ENCODE data around the gene HCFC1R1.
A peak's percentile ranks its signal among the peaks of the same experiment; 100 is the strongest.

The HCFC1R1 gene

GRCh38 chr16:3023669-3024478 is at the start of gene HCFC1R1, which contains the start of gene THOC6:
Gene HCFC1R1, minus strand, starts transcription at chr16:3023942. Its CDS starts 1 bp downstream, at chr16:3023941.
Gene THOC6, plus strand, starts transcription at chr16:3024035. Its CDS starts 292 bp downstream, at chr16:3024327.
- peaks cover 27% of the 10 kb centered on the region for H3K4me1 ChIP-seq (ENCODE audit: control insufficient read depth, insufficient read depth, low read length)
- H3K36me3 ChIP-seq (ENCODE audit: control insufficient read depth in 2 of 2, insufficient read depth in 1 of 2, low read length in 2 of 2), result peaks cover 0 to 22% of the 10 kb centered on the region in 2 experiments; a peak in 1 of 3 replicates
- POLR2A ChIA-PET, result interaction anchor here (0.5 to 11.9 kb wide), 11 partner anchors 9 to 489 kb away, joined by 3 to 247 read pairs (median 4); partner anchors contain the start of gene PKMYT1
- CTCF ChIA-PET, result interaction anchor here (0.6 to 4.1 kb wide), 7 partner anchors 7 to 1921 kb away, joined by 3 to 41 read pairs (median 3); no protein-coding TSS in a partner anchor
- no peaks in the 10 kb centered on the region for H3K9me3 ChIP-seq (ENCODE audit: control insufficient read depth, insufficient read depth, low read depth, low read length)
- peak within 1 kb of the TSS; percentile 72 for H3K4me3 ChIP-seq (ENCODE audit: low read depth, low read length)
- peak within 1 kb of the TSS; percentile 85 for H3K27ac ChIP-seq (ENCODE audit: extremely low read depth, low read depth, low read length)
- TF ChIP-seq ZSCAN30 (tag by site-specific recombination; IDR thresholded peaks at IDR 0.05), result peak; percentile 40
- TF ChIP-seq SP7 (tag by site-specific recombination; IDR thresholded peaks at IDR 0.05), result peak; percentile 71
- TF ChIP-seq ZNF211 (tag by site-specific recombination; IDR thresholded peaks at IDR 0.05; ENCODE audit: low read depth), result no peak
- TF ChIP-seq ZNF366 (tag by site-specific recombination; conservative IDR thresholded peaks at IDR 0.05), result no peak
- TF ChIP-seq ZNF658 (tag by site-specific recombination; IDR thresholded peaks at IDR 0.05), result no peak
- TF ChIP-seq ELK4 (IDR thresholded peaks at IDR 0.05; ENCODE audit: borderline replicate concordance, low read depth, low read length), result no peak
- no peak for TF ChIP-seq ZNF521 (tag by site-specific recombination; IDR thresholded peaks at IDR 0.05)
- peak; percentile 23; the same call in 1 of the 2 replicates for TF ChIP-seq ZSCAN23 (tag by site-specific recombination; IDR thresholded peaks at IDR 0.05)
- TF ChIP-seq ZNF266 (tag by site-specific recombination; IDR thresholded peaks at IDR 0.05; ENCODE audit: low read depth), result no peak
- TF ChIP-seq ZNF214 (tag by site-specific recombination; IDR thresholded peaks at IDR 0.05; ENCODE audit: borderline replicate concordance), result no peak
- peak; percentile 65 for TF ChIP-seq PATZ1 (tag by site-specific recombination; IDR thresholded peaks at IDR 0.05)
- TF ChIP-seq KLF9 (tag by site-specific recombination; IDR thresholded peaks at IDR 0.05; ENCODE audit: low read depth), result peak; percentile 96
- no peak for TF ChIP-seq ZNF596 (tag by site-specific recombination; IDR thresholded peaks at IDR 0.05)
- no peak for TF ChIP-seq ZNF404 (tag by site-specific recombination; IDR thresholded peaks at IDR 0.05)
- 0 out of 2 replicates have a peak, but pooled peaks have one; percentile 6 for TF ChIP-seq ZIC2 (tag by site-specific recombination; IDR thresholded peaks at IDR 0.05)
- TF ChIP-seq ZSCAN4 (tag by site-specific recombination; IDR thresholded peaks at IDR 0.05), result no peak
- TF ChIP-seq ZNF645 (tag by site-specific recombination; IDR thresholded peaks at IDR 0.05), result no peak
- no peak for TF ChIP-seq MYNN (tag by site-specific recombination; IDR thresholded peaks at IDR 0.05; ENCODE audit: borderline replicate concordance)
- no peak for TF ChIP-seq ZNF747 (tag by site-specific recombination; IDR thresholded peaks at IDR 0.05)
- TF ChIP-seq ZNF302 (tag by site-specific recombination; IDR thresholded peaks at IDR 0.05; ENCODE audit: low read depth), result no peak
- TF ChIP-seq ZNF174 (tag by site-specific recombination; IDR thresholded peaks at IDR 0.05), result no peak
- no peak for TF ChIP-seq SETDB1 (IDR thresholded peaks at IDR 0.05; ENCODE audit: insufficient read length, low read length)
- peak; percentile 82 for TF ChIP-seq ZNF561 (tag by site-specific recombination; IDR thresholded peaks at IDR 0.05; ENCODE audit: borderline replicate concordance)
- peak; percentile 94 for TF ChIP-seq ZNF24 (tag by site-specific recombination; IDR thresholded peaks at IDR 0.05)
- no peak for TF ChIP-seq ZNF423 (tag by site-specific recombination; IDR thresholded peaks at IDR 0.05)
- peak; percentile 86 for TF ChIP-seq ZNF2 (tag by site-specific recombination; IDR thresholded peaks at IDR 0.05)
- no peak for TF ChIP-seq ZNF624 (tag by site-specific recombination; IDR thresholded peaks at IDR 0.05)
- no peak for TF ChIP-seq ZNF548 (tag by site-specific recombination; IDR thresholded peaks at IDR 0.05)
- peak; percentile 70; the same call in 1 of the 2 replicates for TF ChIP-seq ZNF394 (tag by site-specific recombination; IDR thresholded peaks at IDR 0.05; ENCODE audit: borderline replicate concordance)
- no peak for TF ChIP-seq PRDM1 (tag by site-specific recombination; IDR thresholded peaks at IDR 0.05)
- TF ChIP-seq KLF17 (tag by site-specific recombination; IDR thresholded peaks at IDR 0.05), result peak; percentile 84
- no peak for TF ChIP-seq ZNF654 (tag by site-specific recombination; IDR thresholded peaks at IDR 0.05; ENCODE audit: low read depth)

Data from HEK293 (cell line).